HG02623 (cell line): ENCODE data around the gene BECN2.
"Not testable (repeated sequence)": the region's sequence is repeated elsewhere in the genome, so short reads cannot be mapped to it uniquely, and the experiment has no call there.

Experiments
- ATAC-seq: cut with Tn5 transposase; IDR thresholded peaks from one replicate; pipeline ENCODE4 v1.9.1; 2021; ENCODE audit warnings: moderate library complexity; ENCODE audit not compliant: unreplicated experiment

The BECN2 gene

GRCh38 chr1:241979071-241979470, 21.5 kb downstream of the BECN2 start:
- ATAC-seq = no peak

GRCh38 chr1:241979926-241980325, 22.4 kb downstream of the BECN2 start:
- ATAC-seq = no peak

- no peak for ATAC-seq
Measured at GRCh38 chr1:241985787-241986186, 28.2 kb downstream of the BECN2 start.

DNA sequence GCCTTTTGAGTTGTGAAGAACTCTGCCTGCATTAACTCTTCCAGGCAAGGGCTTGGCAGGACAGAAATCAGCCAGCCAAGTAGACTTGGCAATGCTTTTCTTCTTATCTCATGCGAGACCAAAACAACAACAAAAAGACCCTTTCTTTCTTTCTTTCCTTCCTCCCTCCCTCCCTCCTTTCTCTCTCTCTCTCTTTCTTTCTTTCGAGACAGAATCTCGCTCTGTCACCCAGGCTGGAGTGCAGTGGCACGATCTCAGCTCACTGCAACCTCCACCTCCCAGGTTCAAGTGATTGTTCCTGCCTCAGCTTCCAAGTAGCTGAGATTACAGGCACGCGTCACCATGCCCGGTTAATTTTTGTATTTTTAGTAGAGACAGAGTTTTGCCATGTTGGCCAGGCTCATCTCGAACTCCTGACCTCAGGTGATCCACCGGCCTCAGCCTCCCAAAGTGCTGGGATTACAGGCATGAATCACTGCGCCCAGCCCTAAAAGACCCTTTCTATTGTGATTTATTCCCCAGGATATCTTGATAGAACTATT, 30.9 kb downstream of the BECN2 start:
- ATAC-seq = not testable (repeated sequence)

DNA sequence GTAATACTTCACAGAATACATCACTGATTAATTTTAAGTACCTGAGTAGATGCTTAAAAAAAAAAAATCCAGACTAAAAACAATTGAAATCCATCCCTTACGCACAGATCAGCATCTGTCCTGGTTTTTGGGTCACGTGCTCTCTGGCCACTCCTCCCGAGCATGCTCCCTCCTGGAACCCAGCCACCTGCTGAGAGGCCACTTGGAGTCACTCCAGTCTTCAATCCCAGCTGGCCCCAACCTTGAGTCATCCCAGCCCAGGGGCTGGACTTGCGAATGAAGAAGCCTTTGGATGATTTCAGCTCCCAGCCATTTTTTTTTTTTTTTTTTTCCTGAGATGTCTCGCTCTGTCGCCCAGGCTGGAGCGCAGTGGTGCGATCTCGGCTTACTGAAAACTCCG, 32.5 kb downstream of the BECN2 start:
- no peak for ATAC-seq

DNA sequence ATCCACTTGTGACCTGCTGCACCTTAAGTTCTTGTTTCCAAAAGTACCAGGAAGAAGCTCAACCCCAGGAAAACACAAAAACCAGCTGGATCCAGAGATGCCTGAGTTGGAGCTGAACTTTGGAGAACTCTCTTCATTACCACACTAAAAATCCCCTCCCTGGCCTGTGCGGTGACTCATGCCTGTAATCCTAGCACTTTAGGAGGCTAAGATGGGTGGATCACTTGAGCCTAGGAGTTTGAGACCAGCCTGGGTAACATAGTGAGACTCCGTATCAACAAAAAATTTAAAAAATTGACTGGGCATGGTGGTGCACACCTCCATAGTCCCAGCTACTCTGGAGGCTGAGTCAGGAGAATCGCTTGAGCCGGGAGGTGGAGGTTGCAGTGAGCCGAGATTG, 35.2 kb downstream of the BECN2 start:
- ATAC-seq = no peak

DNA sequence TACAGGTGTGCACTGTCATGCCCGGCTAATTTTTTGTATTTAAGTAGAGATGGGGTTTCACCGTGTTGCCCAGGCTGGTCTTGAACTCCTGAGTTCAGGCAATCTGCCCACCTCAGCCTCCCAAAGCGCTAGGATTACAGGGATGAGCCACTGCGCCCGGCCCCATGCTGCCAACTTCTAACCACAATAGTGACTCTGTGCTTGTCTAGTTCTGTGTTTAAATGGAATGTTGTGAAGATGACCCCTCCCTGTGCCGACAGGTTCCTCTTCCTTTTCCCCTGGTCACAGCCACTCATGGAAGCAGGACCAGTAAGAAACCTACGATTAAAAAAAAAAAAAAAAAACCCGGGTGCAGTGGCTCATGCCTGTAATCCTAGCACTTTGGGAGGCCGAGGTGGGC, 36.6 kb downstream of the BECN2 start:
- no peak for ATAC-seq

DNA sequence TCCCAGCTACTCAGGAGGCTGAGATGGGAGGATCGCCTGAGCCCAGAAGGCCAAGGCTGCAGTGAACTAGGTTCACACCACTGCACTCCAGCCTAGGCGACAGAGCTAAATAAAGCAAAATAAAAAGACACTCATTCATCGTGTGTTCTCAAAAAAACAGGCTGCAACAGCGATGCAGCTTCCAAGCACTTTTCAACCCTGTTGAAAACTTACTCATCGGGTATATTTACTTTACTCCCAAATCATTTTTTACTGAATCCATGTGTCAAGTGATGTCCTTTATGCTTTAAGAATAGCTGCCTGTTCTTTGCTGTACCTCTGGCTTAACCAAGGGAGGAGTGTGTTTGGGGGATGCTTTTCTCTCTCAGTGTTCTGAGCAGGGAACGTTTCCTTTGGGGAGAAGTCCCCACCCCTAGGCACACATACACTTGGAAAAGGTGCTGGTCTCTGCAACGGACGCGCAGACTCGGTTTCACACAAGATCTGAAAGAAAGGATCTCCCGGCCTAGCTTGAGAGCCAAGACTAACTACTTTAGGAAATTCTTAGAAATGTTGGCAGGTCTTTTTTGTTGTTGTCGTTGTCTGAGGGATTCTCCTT, 39.9 kb downstream of the BECN2 start:
- no peak for ATAC-seq

- peak; percentile 91 for ATAC-seq
Measured at GRCh38 chr1:241998412-241998921, 40.9 kb downstream of the BECN2 start.

GRCh38 chr1:241999026-241999425, 41.5 kb downstream of the BECN2 start, which contains the start of gene MAP1LC3C:
MAP1LC3C (minus strand) TSS chr1:241999098; CDS start chr1:241999008, 90 bp downstream.
- no peak for ATAC-seq

DNA sequence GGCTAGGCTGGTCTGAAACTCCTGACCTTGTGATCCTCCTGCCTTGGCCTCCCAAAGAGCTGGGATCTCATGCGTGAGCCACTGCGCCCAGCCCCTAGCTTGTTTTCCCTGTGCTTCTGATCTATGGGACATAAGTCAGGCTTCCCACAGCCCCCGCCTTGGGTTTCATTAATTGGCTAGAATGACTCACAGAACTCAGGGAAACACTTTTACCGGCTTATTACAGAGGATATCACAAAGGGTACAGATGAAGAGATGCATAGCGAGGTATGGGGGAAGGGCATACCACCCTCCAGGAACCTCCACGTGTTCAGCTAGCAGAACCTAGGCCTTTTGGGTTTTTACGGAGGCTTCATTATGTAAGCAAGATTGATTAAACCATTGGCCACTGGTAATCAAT, 42.9 kb downstream of the BECN2 start:
- no peak for ATAC-seq

- ATAC-seq = no peak
Measured at GRCh38 chr1:242002072-242002471, 44.5 kb downstream of the BECN2 start.

- no peak for ATAC-seq
Measured at GRCh38 chr1:242002510-242002909, 44.9 kb downstream of the BECN2 start.

- ATAC-seq = no peak
Measured at GRCh38 chr1:242004751-242005495, 47.4 kb downstream of the BECN2 start.

DNA sequence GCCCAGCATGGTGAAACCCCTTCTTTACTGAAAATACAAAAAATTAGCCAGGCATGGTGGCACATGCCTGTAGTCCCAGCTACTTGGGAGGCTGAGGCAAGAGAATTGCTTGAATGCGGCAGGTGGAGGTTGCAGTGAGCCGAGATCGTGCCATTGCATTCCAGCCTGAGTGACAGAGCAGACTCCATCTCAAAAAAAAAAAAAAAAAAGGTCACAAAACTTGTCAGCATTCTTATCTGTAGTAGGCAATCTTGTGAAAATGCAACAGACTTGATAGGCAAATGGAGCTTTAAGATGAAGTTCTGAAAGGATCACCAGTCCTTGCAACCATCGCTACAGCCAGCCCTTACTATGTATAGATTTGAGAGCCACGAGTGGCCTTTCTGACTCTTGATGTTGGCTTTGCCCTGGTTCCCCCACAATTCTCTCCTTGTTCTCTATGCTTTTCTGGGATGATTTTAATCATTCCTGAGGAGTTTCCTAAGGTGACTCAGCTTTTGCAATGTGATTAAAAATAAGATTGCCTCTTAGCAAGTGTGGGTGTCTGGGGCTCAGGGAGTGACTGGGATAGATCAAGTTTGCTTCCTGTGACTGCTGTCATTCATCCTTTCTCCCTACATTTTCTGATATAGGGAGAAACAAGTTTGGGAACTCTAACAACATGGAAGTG, 48.4 kb downstream of the BECN2 start:
- no peak for ATAC-seq

GRCh38 chr1:242006976-242007375, 49.4 kb downstream of the BECN2 start:
- no peak for ATAC-seq
